ENCODE data around the gene GAPVD1.
"Not testable (repeated sequence)": the region's sequence is repeated elsewhere in the genome, so short reads cannot be mapped to it uniquely, and the experiment has no call there.

GAPVD1 gene

GRCh38 chr9:125316359-125316758, 54.7 kb downstream of the GAPVD1 start:
- DNase-seq (ENCODE audit: low read depth) = not testable (repeated sequence)

GRCh38 chr9:125317704-125318103, 56.1 kb downstream of the GAPVD1 start:
- DNase-seq (ENCODE audit: low read depth) = no peak

GRCh38 chr9:125321496-125321895, 59.9 kb downstream of the GAPVD1 start:
- no peak for DNase-seq (ENCODE audit: low read depth)

GRCh38 chr9:125323615-125324014, 62.0 kb downstream of the GAPVD1 start:
- no peak for DNase-seq (ENCODE audit: low read depth)

- DNase-seq (ENCODE audit: low read depth) = no peak
Measured at GRCh38 chr9:125325826-125326225, 64.2 kb downstream of the GAPVD1 start.

- DNase-seq (ENCODE audit: low read depth) = no peak
Measured at GRCh38 chr9:125329978-125330377, 68.4 kb downstream of the GAPVD1 start.

GRCh38 chr9:125330587-125330986, 69.0 kb downstream of the GAPVD1 start:
- DNase-seq (ENCODE audit: low read depth) = no peak

- DNase-seq (ENCODE audit: low read depth) = no peak
Measured at GRCh38 chr9:125332527-125332926, 70.9 kb downstream of the GAPVD1 start.

GRCh38 chr9:125337236-125337635, 75.6 kb downstream of the GAPVD1 start:
- DNase-seq (ENCODE audit: low read depth) = no peak

- no peak for DNase-seq (ENCODE audit: low read depth)
Measured at GRCh38 chr9:125338929-125339328, 77.3 kb downstream of the GAPVD1 start.

GRCh38 chr9:125341566-125341965, 79.9 kb downstream of the GAPVD1 start:
- DNase-seq (ENCODE audit: low read depth) = no peak

GRCh38 chr9:125343518-125344275, 82.1 kb downstream of the GAPVD1 start:
- DNase-seq (ENCODE audit: low read depth) = no peak

GRCh38 chr9:125346080-125346732, 84.6 kb downstream of the GAPVD1 start:
- DNase-seq (ENCODE audit: low read depth) = no peak

- no peak for DNase-seq (ENCODE audit: low read depth)
Measured at GRCh38 chr9:125355601-125356000, 94.0 kb downstream of the GAPVD1 start.

- DNase-seq (ENCODE audit: low read depth) = no peak
Measured at GRCh38 chr9:125356032-125356431, 94.4 kb downstream of the GAPVD1 start.

GRCh38 chr9:125359011-125359410, 97.4 kb downstream of the GAPVD1 start:
- DNase-seq (ENCODE audit: low read depth) = no peak

- DNase-seq (ENCODE audit: low read depth) = no peak
Measured at GRCh38 chr9:125360601-125361000, 99.0 kb downstream of the GAPVD1 start.

- no peak for DNase-seq (ENCODE audit: low read depth)
Measured at GRCh38 chr9:125361837-125362531, 100.4 kb downstream of the GAPVD1 start.

GRCh38 chr9:125366676-125367075, 105.0 kb downstream of the GAPVD1 start:
- no peak for DNase-seq (ENCODE audit: low read depth)

- no peak for DNase-seq (ENCODE audit: low read depth)
Measured at GRCh38 chr9:125370786-125371185, 109.2 kb downstream of the GAPVD1 start.

- no peak for DNase-seq (ENCODE audit: low read depth)
Measured at GRCh38 chr9:125372441-125373226, 111.0 kb downstream of the GAPVD1 start.
